Gastrocnemius medialis (tissue), 4 donors: ENCODE measurements around the gene ATP5MG. TPM values are rescaled to one million over a fixed set of nuclear protein-coding genes. Genes with fewer than 3 reads are reported as not detected.

Source experiments
- ATAC-seq, 2 donors: fragments of 150-250 bp; one replicate each; pipeline ENCODE4 v1.9.1; 2016
- DNase-seq, 2 donors: peaks; one replicate each; pipeline ENCODE4 v3.0.0-alpha.2; 2019
- H3K27ac ChIP-seq, 4 donors: fragments of 200-600 bp; sonication (generic); 1 replicate in 1 of 4; 2 replicates in 3 of 4; pipeline ENCODE4 v1.5.1; 2016 to 2018; ENCODE audit warnings: mild to moderate bottlenecking in 2 of 4, moderate library complexity in 1 of 4
- H3K27me3 ChIP-seq, 3 donors: fragments of 200-600 bp; sonication (generic) in 2 of 3; 1 replicate in 1 of 3; 2 replicates in 2 of 3; pipeline versions ENCODE4 v1.5.1 to v1.6.0; 2016 to 2019; ENCODE audit warnings: mild to moderate bottlenecking in 1 of 3, moderate library complexity in 1 of 3
- H3K36me3 ChIP-seq, 2 donors: fragments of 200-600 bp; sonication (generic) in 1 of 2; one replicate each; pipeline ENCODE4 v1.5.1; 2017 to 2018
- H3K4me1 ChIP-seq, 2 donors: fragments of 200-600 bp; sonication (generic) in 1 of 2; one replicate each; pipeline ENCODE4 v1.5.1; 2016 to 2017; ENCODE audit warnings: mild to moderate bottlenecking in 2 of 2
- H3K4me3 ChIP-seq, 4 donors: fragments of 200-600 bp; sonication (generic) in 3 of 4; 1 replicate in 1 of 4; 2 replicates in 3 of 4; pipeline ENCODE4 v1.5.1; 2016 to 2019; ENCODE audit warnings: mild to moderate bottlenecking in 2 of 4
- H3K9me3 ChIP-seq, 3 donors: fragments of 200-600 bp; sonication (generic) in 2 of 3; 1 replicate in 1 of 3; 2 replicates in 2 of 3; pipeline ENCODE4 v1.5.1; 2016 to 2019
- CTCF ChIP-seq, 5 experiments: fragments of 450-650 bp in 3 of 5; fragments of 200-600 bp in 2 of 5; sonication (generic) in 2 of 5; IDR thresholded peaks in 4 of 5; conservative IDR thresholded peaks in 1 of 5; 1 replicate in 4 of 5; 2 replicates in 1 of 5; pipeline ENCODE4 v1.5.1; 2016 to 2019; ENCODE audit warnings: antibody characterized with exemption in 5 of 5, mild to moderate bottlenecking in 3 of 5, moderate library complexity in 3 of 5
- POLR2A ChIP-seq, 2 donors: fragments of 450-650 bp; IDR thresholded peaks; one replicate each; pipeline ENCODE4 v1.6.1; 2017; ENCODE audit warnings: antibody characterized with exemption in 2 of 2, mild to moderate bottlenecking in 2 of 2, moderate library complexity in 2 of 2
- in situ Hi-C, 4 donors: fragments of 200-750 bp; cut with MboI; loops; one replicate each; pipeline versions ENCODE4 v1.15.0 to v1.8.0; 2017; ENCODE audit warnings: low sequenced_read_pairs in 4 of 4
- intact Hi-C: fragments of 100-400 bp; cut with DNase I; formaldehyde crosslinking; loops from one replicate; pipeline ENCODE4 v1.15.1; 2023; ENCODE audit warnings: low total_unique reads
- total RNA-seq, 4 donors: library from RNA; depleted of rRNA; stranded (reverse); fragments of >200 nt; gene quantifications; one replicate each; pipeline versions ENCODE4 v1.1.0 to v1.2.3, GENCODE V29; 2016

Gene ATP5MG
- total RNA-seq, 4 donors from 2014 or later: 46.9 to 90.6 (median 55.4) TPM

- in situ Hi-C loops: no loop called here
- no peaks in the 10 kb centered on the region for H3K9me3 ChIP-seq
- no peak overlapping the region for H3K4me3 ChIP-seq
- no peak overlapping the region for H3K27ac ChIP-seq
- intact Hi-C loops: no loop called here
- H3K27me3 ChIP-seq: no peaks in the 10 kb centered on the region
- no peaks in the 10 kb centered on the region for H3K36me3 ChIP-seq
- DNase-seq: no peak
- no peak for ATAC-seq
- H3K4me1 ChIP-seq: peaks cover 20 to 26% of the 10 kb centered on the region in 2 donors
- no peak for TF ChIP-seq POLR2A (IDR thresholded peaks at IDR 0.05)
- TF ChIP-seq CTCF (IDR thresholded peaks at IDR 0.05 in 4 of 5, conservative IDR thresholded peaks at IDR 0.05 in 1 of 5): no peak
Measured at GRCh38 chr11:118449316-118449918, 48.0 kb downstream of the ATP5MG start.

- no peak for ATAC-seq
- intact Hi-C loops (loop anchor here (10.0 kb wide), 1 partner anchor 566 kb away; no protein-coding TSS in a partner anchor), in situ Hi-C loops (no loop called here)
- no peaks in the 10 kb centered on the region for H3K27me3 ChIP-seq
- no peak for TF ChIP-seq POLR2A (IDR thresholded peaks at IDR 0.05)
- no peak overlapping the region for H3K4me3 ChIP-seq
- no peaks in the 10 kb centered on the region for H3K36me3 ChIP-seq
- DNase-seq: no peak
- H3K4me1 ChIP-seq: peaks cover 13 to 19% of the 10 kb centered on the region in 2 donors
- H3K27ac ChIP-seq: no peak overlapping the region
- H3K9me3 ChIP-seq: no peaks in the 10 kb centered on the region
Measured at GRCh38 chr11:118450451-118450850, 49.0 kb downstream of the ATP5MG start.

Other genes with a start within 250 kb of the ATP5MG start
- 10 to 100 TPM in 1 of 4 donors, 1 to 10 TPM in 3; 3.5 to 16.3 (median 6.5) TPM for gene SCN4B, start 248.8 kb upstream of the ATP5MG start, total RNA-seq
- 1 to 10 TPM in 1 of 4 donors, under 1 TPM in 2, not detected in 1; 0.10 to 1.9 (median 0.24) TPM for gene SCN2B, start 225.0 kb upstream of the ATP5MG start, total RNA-seq
- gene JAML, start 176.6 kb upstream of the ATP5MG start, total RNA-seq: 1 to 10 TPM in 1 of 4 donors, under 1 TPM in 2, not detected in 1; 0.82 to 1.2 (median 0.91) TPM
- gene MPZL3, start 149.2 kb upstream of the ATP5MG start, total RNA-seq: 1 to 10 TPM in 1 of 4 donors, under 1 TPM in 3; 0.10 to 2.1 (median 0.19) TPM
- 1 to 10 TPM; 1.2 to 7.9 (median 3.4) TPM for gene MPZL2, start 137.3 kb upstream of the ATP5MG start, total RNA-seq
- under 1 TPM in 2 of 4 donors, not detected in 2; 0.42 to 0.51 TPM for gene CD3E, start 96.9 kb upstream of the ATP5MG start, total RNA-seq
- 1 to 10 TPM in 1 of 4 donors, under 1 TPM in 2, not detected in 1; 0.35 to 3.0 (median 0.46) TPM for gene CD3D, start 58.9 kb upstream of the ATP5MG start, total RNA-seq
- gene CD3G, start 57.3 kb upstream of the ATP5MG start, total RNA-seq: under 1 TPM in 2 of 4 donors, not detected in 2; 0.33 to 0.51 TPM
- gene UBE4A, start 42.0 kb upstream of the ATP5MG start, total RNA-seq: 10 to 100 TPM; 36.6 to 73.9 (median 41.7) TPM
- gene KMT2A, start 34.9 kb downstream of the ATP5MG start, total RNA-seq: 10 to 100 TPM; 24.3 to 55.6 (median 27.9) TPM
- gene TTC36, start 125.9 kb downstream of the ATP5MG start, total RNA-seq: 1 to 10 TPM in 1 of 4 donors, under 1 TPM in 1, not detected in 2; 0.55 to 3.8 TPM
- gene TMEM25, start 129.6 kb downstream of the ATP5MG start, total RNA-seq: 10 to 100 TPM in 2 of 4 donors, 1 to 10 TPM in 2; 2.5 to 36.6 (median 10.7) TPM
- gene IFT46, start 164.3 kb downstream of the ATP5MG start, total RNA-seq: 10 to 100 TPM; 14.1 to 25.1 (median 15.4) TPM
- 10 to 100 TPM; 48.7 to 78.7 (median 65.4) TPM for gene ARCN1, start 170.8 kb downstream of the ATP5MG start, total RNA-seq
- gene PHLDB1, start 206.0 kb downstream of the ATP5MG start, total RNA-seq: 10 to 100 TPM; 16.5 to 35.7 (median 22.7) TPM